HEK293 (cell line): ENCODE results near the gene RAB2B.

Source experiments
- CTCF ChIA-PET: fragments of 350-600 bp; formaldehyde crosslinking; extraction: SDS; loops from one replicate; lab custom pipeline; 2021; ENCODE audit warnings: antibody characterized with exemption; lab: Yijun Ruan, JAX
- POLR2A ChIA-PET: fragments of 300-600 bp; formaldehyde crosslinking; extraction: SDS; loops from one replicate; lab custom pipeline; 2020; ENCODE audit warnings: antibody characterized with exemption, inconsistent platforms; lab: Yijun Ruan, JAX
- H3K27ac ChIP-seq: fragments of 200-500 bp; sonication (Bioruptor generic); 2 replicates; pipeline ENCODE4 v1.5.1; 2014; ENCODE audit warnings: low read depth, low read length, control low read depth, inconsistent platforms; ENCODE audit errors: extremely low read depth
- H3K36me3 ChIP-seq, 2 experiments: fragments of 200-500 bp in 1 of 2; sonication (Bioruptor generic) in 1 of 2; 1 replicate in 1 of 2; 2 replicates in 1 of 2; pipeline ENCODE4 v1.5.1; 2014 to 2017; ENCODE audit warnings: inconsistent platforms in 2 of 2, low read length in 2 of 2; ENCODE audit not compliant: control insufficient read depth in 2 of 2, insufficient read depth in 1 of 2
- H3K4me1 ChIP-seq: fragments of 200-500 bp; sonication (Bioruptor generic); 2 replicates; pipeline ENCODE4 v1.5.1; 2014; ENCODE audit warnings: mild to moderate bottlenecking, low read length, inconsistent platforms; ENCODE audit not compliant: control insufficient read depth, insufficient read depth
- H3K4me3 ChIP-seq: 2 replicates; pipeline ENCODE4 v1.5.1; 2011; ENCODE audit warnings: low read depth, mild to moderate bottlenecking, control low read depth, low read length, moderate library complexity
- H3K9me3 ChIP-seq: fragments of 200-500 bp; sonication (Bioruptor generic); 2 replicates; pipeline ENCODE4 v1.5.1; 2014; ENCODE audit warnings: low read depth, low read length, inconsistent platforms; ENCODE audit not compliant: control insufficient read depth, insufficient read depth
- GLIS2 ChIP-seq: fragments of 450-650 bp; formaldehyde crosslinking; IDR thresholded peaks from 2 replicates; pipeline ENCODE4 v1.5.1; 2016; ENCODE audit warnings: missing biosample characterization, missing genetic modification characterization
- YY2 ChIP-seq: fragments of 450-650 bp; formaldehyde crosslinking; IDR thresholded peaks from 2 replicates; pipeline ENCODE4 v1.5.1; 2016; ENCODE audit warnings: missing biosample characterization, missing genetic modification characterization
- ZBTB11 ChIP-seq: fragments of 450-650 bp; formaldehyde crosslinking; conservative IDR thresholded peaks from 2 replicates; pipeline ENCODE4 v1.5.1; 2016; ENCODE audit warnings: low read depth, missing biosample characterization, missing genetic modification characterization
- ZBTB20 ChIP-seq: fragments of 450-650 bp; formaldehyde crosslinking; IDR thresholded peaks from 2 replicates; pipeline ENCODE4 v1.5.1; 2016; ENCODE audit warnings: missing biosample characterization, missing genetic modification characterization
- ZEB2 ChIP-seq: fragments of 450-650 bp; formaldehyde crosslinking; IDR thresholded peaks from 2 replicates; pipeline ENCODE4 v1.5.1; 2016; ENCODE audit warnings: missing biosample characterization, missing genetic modification characterization
- ZIC2 ChIP-seq: fragments of 450-650 bp; formaldehyde crosslinking; IDR thresholded peaks from 2 replicates; pipeline ENCODE4 v1.5.1; 2016; ENCODE audit warnings: missing biosample characterization, missing genetic modification characterization
- ZNF132 ChIP-seq: fragments of 450-650 bp; formaldehyde crosslinking; IDR thresholded peaks from 2 replicates; pipeline ENCODE4 v1.5.1; 2017; ENCODE audit warnings: missing biosample characterization, missing genetic modification characterization, borderline replicate concordance
- ZNF18 ChIP-seq: fragments of 450-650 bp; formaldehyde crosslinking; IDR thresholded peaks from 2 replicates; pipeline ENCODE4 v1.5.1; 2016; ENCODE audit warnings: missing biosample characterization, missing genetic modification characterization
- ZNF202 ChIP-seq: fragments of 450-650 bp; formaldehyde crosslinking; IDR thresholded peaks from 2 replicates; pipeline ENCODE4 v1.5.1; 2016; ENCODE audit warnings: missing biosample characterization, missing genetic modification characterization, borderline replicate concordance
- ZNF391 ChIP-seq: fragments of 450-650 bp; formaldehyde crosslinking; IDR thresholded peaks from 2 replicates; pipeline ENCODE4 v1.5.1; 2016; ENCODE audit warnings: low read depth, missing biosample characterization, missing genetic modification characterization, borderline replicate concordance
- ZNF600 ChIP-seq: fragments of 450-650 bp; formaldehyde crosslinking; IDR thresholded peaks from 2 replicates; pipeline ENCODE4 v1.5.1; 2016; ENCODE audit warnings: missing biosample characterization, missing genetic modification characterization
- ZNF624 ChIP-seq: fragments of 450-650 bp; formaldehyde crosslinking; IDR thresholded peaks from 2 replicates; pipeline ENCODE4 v1.5.1; 2017; ENCODE audit warnings: missing biosample characterization, missing genetic modification characterization
- ZNF639 ChIP-seq: fragments of 450-650 bp; formaldehyde crosslinking; IDR thresholded peaks from 2 replicates; pipeline ENCODE4 v1.5.1; 2016; ENCODE audit warnings: missing biosample characterization, missing genetic modification characterization
- ZNF658 ChIP-seq: fragments of 450-650 bp; formaldehyde crosslinking; IDR thresholded peaks from 2 replicates; pipeline ENCODE4; 2016; ENCODE audit warnings: missing biosample characterization, missing genetic modification characterization
- TF ChIP-seq, protein P1 (sequence below): IDR thresholded peaks from 2 replicates; pipeline ENCODE4 v1.6.1; 2011; ENCODE audit warnings: mild to moderate bottlenecking, low read depth, low read length, borderline replicate concordance
- TF ChIP-seq, protein P2 (sequence below): sonication (generic); formaldehyde crosslinking; IDR thresholded peaks from 2 replicates; pipeline ENCODE4 v1.8.1; 2022; ENCODE audit warnings: mild to moderate bottlenecking, moderate library complexity, missing genetic modification reagents

Gene RAB2B

GRCh38 chr14:21510735-21511657, 34.2 kb upstream of the RAB2B start, which contains the start of gene METTL3 (continued):
- TF ChIP-seq YY2 (peak; percentile 96), ZNF639 (tag by site-specific recombination) (peak; percentile 72; the same call in 1 of the 2 replicates), GLIS2 (tag by site-specific recombination) (peak; percentile 48; the same call in 1 of the 2 replicates), ZNF600 (0 out of 2 replicates have a peak, but pooled peaks have one; percentile 34), ZBTB20 (peak; percentile 57), ZBTB11 (tag by site-specific recombination) (peak; percentile 97), ZNF18 (tag by site-specific recombination) (no peak; the same call in none of the 2 replicates), ZNF624 (tag by site-specific recombination) (no peak), ZNF391 (tag by site-specific recombination) (peak; percentile 12; the same call in 1 of the 2 replicates), ZNF132 (tag by site-specific recombination) (no peak), ZEB2 (tag by site-specific recombination) (peak; percentile 45), ZIC2 (peak; percentile 64)
- TF ChIP-seq, protein P1, sequence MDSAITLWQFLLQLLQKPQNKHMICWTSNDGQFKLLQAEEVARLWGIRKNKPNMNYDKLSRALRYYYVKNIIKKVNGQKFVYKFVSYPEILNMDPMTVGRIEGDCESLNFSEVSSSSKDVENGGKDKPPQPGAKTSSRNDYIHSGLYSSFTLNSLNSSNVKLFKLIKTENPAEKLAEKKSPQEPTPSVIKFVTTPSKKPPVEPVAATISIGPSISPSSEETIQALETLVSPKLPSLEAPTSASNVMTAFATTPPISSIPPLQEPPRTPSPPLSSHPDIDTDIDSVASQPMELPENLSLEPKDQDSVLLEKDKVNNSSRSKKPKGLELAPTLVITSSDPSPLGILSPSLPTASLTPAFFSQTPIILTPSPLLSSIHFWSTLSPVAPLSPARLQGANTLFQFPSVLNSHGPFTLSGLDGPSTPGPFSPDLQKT, result peak; percentile 71
- TF ChIP-seq, protein P2, sequence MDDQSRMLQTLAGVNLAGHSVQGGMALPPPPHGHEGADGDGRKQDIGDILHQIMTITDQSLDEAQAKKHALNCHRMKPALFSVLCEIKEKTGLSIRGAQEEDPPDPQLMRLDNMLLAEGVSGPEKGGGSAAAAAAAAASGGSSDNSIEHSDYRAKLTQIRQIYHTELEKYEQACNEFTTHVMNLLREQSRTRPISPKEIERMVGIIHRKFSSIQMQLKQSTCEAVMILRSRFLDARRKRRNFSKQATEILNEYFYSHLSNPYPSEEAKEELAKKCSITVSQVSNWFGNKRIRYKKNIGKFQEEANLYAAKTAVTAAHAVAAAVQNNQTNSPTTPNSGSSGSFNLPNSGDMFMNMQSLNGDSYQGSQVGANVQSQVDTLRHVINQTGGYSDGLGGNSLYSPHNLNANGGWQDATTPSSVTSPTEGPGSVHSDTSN, result 0 out of 2 replicates have a peak, but pooled peaks have one; percentile 29
- TF ChIP-seq, all 188 proteins: peak for 43

DNA sequence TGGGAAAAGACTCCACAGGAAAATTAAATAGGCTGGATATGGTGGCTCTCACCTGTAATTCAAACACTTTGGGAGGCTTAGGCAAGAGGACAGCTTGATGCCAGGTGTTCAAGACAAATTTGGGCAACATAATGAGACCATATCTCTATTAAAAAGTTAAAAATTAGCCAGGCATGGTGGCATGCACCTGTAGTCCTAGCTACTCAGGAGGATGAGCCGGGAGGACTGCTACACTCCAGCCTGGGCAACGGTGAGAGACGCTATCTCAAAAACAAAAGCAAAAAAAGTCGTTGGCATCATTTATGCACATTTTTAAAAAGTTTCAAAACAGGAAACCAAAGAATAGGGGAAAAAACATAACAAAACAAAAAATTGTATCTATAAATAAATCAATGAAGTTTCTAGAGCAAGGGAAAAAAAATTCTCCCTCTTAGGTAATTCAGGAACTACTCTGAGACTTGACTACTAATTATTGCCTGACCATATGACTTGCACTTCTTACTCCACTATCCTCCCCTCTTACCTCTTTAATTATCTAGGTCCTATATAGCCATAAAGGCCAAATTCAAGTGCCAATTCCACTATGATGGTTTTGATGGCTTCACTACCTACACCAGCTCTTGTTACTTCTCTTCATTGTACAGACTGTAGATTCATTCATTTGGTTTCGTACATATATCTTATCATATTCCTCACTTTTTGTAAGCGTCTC, 32.8 kb upstream of the RAB2B start:
- Histone ChIP-seq H3K4me3 (peak overlapping the region; percentile 77), H3K27ac (no peak overlapping the region), H3K9me3 (no peaks in the 10 kb centered on the region), H3K4me1 (0 out of 2 replicates have a peak, but pooled peaks cover 4% of the 10 kb centered on the region), H3K36me3 (peaks cover 21 to 26% of the 10 kb centered on the region in 2 experiments; a peak in 2 of 3 replicates)
- ChIA-PET POLR2A (interaction anchor here (0.6 to 3.1 kb wide), 4 partner anchors 10 to 1048 kb away, joined by 3 to 11 read pairs (median 4); partner anchors contain the start of genes CHD8 and SALL2), CTCF (interaction anchor here (0.7 to 3.2 kb wide), 3 partner anchors 11 to 505 kb away, joined by 3 to 21 read pairs (median 10); partner anchors contain the start of gene CHD8)
- TF ChIP-seq ZNF202 (tag by site-specific recombination) (no peak), ZNF658 (tag by site-specific recombination) (no peak)
